Measurements from ENCODE around the gene CD74.

CD74 gene

DNA sequence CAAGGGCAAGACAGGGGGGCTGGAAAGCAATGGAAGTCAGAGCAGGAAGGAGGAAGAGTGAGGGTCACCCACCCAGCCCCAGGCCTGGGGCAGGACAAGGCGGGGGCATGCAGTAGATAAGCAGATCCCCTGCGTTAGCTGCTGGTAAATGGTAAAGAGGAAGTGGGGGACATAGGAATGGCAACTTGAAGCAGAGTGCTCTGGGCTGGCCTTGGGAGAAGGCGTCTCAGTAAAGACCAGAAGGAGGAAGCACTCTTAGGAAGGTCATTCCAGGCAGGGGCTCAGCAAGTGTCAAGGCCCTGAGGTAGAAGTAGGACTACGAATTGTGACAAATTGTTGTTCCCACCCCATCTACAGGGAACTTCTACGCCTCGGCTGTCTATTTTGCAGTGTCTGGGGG, 40.1 kb downstream of the CD74 start:
- TF ChIP-seq, protein P1, sequence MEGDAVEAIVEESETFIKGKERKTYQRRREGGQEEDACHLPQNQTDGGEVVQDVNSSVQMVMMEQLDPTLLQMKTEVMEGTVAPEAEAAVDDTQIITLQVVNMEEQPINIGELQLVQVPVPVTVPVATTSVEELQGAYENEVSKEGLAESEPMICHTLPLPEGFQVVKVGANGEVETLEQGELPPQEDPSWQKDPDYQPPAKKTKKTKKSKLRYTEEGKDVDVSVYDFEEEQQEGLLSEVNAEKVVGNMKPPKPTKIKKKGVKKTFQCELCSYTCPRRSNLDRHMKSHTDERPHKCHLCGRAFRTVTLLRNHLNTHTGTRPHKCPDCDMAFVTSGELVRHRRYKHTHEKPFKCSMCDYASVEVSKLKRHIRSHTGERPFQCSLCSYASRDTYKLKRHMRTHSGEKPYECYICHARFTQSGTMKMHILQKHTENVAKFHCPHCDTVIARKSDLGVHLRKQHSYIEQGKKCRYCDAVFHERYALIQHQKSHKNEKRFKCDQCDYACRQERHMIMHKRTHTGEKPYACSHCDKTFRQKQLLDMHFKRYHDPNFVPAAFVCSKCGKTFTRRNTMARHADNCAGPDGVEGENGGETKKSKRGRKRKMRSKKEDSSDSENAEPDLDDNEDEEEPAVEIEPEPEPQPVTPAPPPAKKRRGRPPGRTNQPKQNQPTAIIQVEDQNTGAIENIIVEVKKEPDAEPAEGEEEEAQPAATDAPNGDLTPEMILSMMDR (IDR thresholded peaks at IDR 0.05; ENCODE audit: low read depth, low read length, missing control alignments), result no peak
- H3K4me3 ChIP-seq (ENCODE audit: low read depth, low read length), result no peak overlapping the region
- DNase-seq (ENCODE audit: low read depth), result no peak

DNA sequence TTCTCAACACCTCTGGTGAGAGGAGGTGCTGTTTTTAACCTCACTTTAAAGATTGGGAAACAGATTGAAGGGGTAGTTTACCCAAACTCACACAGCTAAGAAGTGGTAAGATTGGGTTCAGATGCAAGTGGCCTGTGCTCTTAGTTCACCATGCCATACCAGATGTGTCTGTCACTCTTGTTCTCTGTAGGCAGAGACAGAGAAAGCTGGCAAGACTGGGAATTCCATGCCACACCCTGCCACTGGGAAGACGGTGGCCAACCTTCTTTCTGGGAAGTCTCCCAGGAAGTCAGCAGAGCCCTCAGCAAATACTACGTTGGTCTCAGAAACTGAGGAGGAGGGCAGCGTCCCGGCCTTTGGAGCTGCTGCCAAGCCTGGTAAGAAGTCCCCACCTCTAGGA, 44.2 kb downstream of the CD74 start:
- no peak overlapping the region for H3K4me3 ChIP-seq (ENCODE audit: low read depth, low read length)
- TF ChIP-seq, protein P1 (IDR thresholded peaks at IDR 0.05; ENCODE audit: low read depth, low read length, missing control alignments), result no peak
- no peak for DNase-seq (ENCODE audit: low read depth)

DNA sequence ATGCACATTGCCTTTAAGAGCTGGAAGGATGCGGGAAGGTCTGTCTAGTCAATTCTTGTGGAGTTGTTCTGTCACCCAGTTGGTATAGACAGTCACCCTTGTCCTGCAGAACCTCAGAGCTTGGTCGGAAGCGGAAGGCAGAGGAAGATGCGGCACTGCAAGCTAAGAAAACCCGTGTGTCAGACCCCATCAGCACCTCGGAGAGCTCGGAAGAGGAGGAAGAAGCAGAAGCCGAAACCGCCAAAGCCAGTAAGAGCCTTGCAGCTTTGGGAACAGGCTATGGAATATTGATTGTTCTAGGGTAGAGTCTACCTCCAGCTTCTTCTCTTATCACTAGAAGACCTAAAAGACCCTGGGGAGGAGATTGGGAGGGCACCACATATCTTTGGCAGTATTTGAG, 48.7 kb downstream of the CD74 start:
- TF ChIP-seq, protein P1 (IDR thresholded peaks at IDR 0.05; ENCODE audit: low read depth, low read length, missing control alignments), result no peak
- H3K4me3 ChIP-seq (ENCODE audit: low read depth, low read length), result no peak overlapping the region
- no peak for DNase-seq (ENCODE audit: low read depth)

DNA sequence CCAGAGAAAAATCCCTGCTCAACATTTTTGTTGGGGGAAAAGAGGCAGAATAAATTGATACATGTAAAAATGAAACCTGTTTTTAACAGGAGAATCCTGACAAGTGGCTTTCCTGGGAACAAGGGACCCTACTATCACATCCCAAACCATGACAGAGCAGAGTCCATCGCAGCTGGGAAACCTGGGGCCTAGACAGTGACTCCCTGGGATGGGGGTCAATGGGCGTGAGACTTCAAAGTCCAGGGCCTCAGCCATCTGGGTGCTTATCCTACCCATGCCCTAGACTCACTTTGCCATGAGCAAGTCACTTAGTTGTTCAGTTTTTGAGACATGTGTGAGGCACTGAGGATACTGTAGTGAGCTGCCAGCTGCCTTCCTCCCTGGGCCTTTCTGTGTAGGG, 49.5 kb downstream of the CD74 start:
- no peak overlapping the region for H3K4me3 ChIP-seq (ENCODE audit: low read depth, low read length)
- DNase-seq (ENCODE audit: low read depth), result no peak
- TF ChIP-seq, protein P1 (IDR thresholded peaks at IDR 0.05; ENCODE audit: low read depth, low read length, missing control alignments), result no peak

DNA sequence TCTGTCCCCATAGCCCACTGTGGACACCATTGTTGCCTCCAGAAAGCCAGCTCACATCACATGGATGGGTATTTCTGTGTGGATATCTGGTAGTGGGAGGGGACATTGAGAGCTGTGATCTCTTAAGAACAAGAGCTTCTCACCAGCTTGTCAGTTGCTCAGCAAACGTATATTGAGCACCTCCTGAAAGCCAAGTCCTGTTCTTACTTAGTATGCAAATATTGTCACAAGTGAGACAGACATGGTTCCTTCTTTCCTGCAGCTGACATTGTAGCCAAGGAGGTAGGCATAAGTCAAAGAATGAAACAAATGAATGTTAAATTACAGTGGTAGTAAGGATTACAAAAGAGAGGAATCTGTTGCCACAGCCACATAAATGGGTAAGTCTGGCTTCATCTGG, 51.4 kb downstream of the CD74 start:
- TF ChIP-seq, protein P1 (IDR thresholded peaks at IDR 0.05; ENCODE audit: low read depth, low read length, missing control alignments), result no peak
- H3K4me3 ChIP-seq (ENCODE audit: low read depth, low read length), result no peak overlapping the region
- DNase-seq (ENCODE audit: low read depth), result peak; percentile 70

DNA sequence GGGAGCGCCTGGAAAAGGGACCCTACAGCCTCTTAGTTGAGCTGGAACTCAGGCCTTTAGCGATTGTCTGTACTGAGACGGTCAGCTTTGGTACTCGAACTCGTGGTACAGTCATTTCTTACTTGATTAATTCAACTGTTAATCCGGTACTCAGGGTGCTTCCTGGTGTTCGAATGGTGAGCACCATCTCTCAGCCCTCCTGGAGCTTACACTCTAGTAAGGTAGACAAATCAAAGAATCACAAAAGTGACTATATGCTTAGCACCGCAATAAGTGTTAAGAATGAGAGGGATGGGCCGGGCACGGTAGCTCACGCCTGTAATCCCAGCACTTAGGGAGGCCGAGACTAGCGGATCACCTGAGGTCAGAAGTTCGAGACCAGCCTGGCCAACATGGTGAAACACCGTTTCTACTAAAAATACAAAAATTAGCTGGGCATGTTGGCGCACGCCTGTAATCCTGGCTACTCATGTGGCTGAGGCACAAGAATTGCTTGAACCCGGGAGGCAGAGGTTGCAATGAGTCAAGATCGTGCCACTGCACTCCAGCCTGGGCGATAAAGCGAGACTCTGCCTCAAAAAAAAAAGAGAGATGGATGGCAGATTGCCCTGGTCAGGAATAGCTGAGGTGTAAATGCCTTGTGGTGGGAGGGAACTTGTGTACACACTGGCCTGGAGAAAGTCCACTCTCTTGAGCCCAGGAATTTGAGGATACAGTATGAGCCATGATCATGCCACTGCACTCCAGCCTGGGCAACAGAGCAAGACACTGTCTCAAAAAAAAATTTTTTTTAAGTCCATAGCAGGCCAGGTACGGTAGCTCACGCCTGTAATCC, 54.2 kb downstream of the CD74 start:
- TF ChIP-seq, protein P1 (IDR thresholded peaks at IDR 0.05; ENCODE audit: low read depth, low read length, missing control alignments), result no peak
- no peak for DNase-seq (ENCODE audit: low read depth)
- peak overlapping the region; percentile 91 for H3K4me3 ChIP-seq (ENCODE audit: low read depth, low read length)

All from GM12864 (cell line).